ENCODE results near the gene INPP5D.

The INPP5D gene

GRCh38 chr2:233184669-233185068 is 124.5 kb downstream of the INPP5D start:
- ATAC-seq: no peak

DNA sequence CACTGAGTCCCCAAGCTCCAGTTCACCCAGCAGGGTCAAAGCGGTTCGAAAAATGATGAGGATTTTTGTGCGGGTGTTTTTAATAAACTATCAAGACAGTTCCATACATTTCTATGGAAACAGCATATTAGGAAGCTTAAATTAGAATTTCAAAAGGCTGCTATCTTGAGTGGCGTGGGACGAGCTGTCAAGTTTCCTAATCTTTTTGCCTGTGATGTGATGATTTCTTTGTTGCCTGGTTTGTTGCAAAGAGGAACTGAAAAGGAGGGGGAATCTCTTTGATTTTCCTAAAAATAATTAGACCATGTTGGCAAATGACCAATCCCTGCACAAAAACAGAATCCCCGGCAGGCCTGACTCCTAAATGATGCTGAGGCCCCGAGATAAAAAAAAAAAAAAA is 125.2 kb downstream of the INPP5D start:
- TF ChIP-seq ZNF565 (CRISPR knock-in tag; conservative IDR thresholded peaks at IDR 0.05; ENCODE audit: low read depth) (no peak), BACH2 (CRISPR knock-in tag; IDR thresholded peaks at IDR 0.05; ENCODE audit: borderline replicate concordance) (no peak), GLIS3 (CRISPR knock-in tag; IDR thresholded peaks at IDR 0.05) (no peak), TCF4 (CRISPR knock-in tag; IDR thresholded peaks at IDR 0.05; ENCODE audit: borderline replicate concordance) (no peak), OSR1 (CRISPR knock-in tag; IDR thresholded peaks at IDR 0.05) (no peak), PPARA (CRISPR knock-in tag; IDR thresholded peaks at IDR 0.05; ENCODE audit: borderline replicate concordance) (no peak), ESRRG (CRISPR knock-in tag; IDR thresholded peaks at IDR 0.05) (no peak), ZNF70 (CRISPR knock-in tag; IDR thresholded peaks at IDR 0.05) (no peak)
- TF ChIP-seq, protein P1, sequence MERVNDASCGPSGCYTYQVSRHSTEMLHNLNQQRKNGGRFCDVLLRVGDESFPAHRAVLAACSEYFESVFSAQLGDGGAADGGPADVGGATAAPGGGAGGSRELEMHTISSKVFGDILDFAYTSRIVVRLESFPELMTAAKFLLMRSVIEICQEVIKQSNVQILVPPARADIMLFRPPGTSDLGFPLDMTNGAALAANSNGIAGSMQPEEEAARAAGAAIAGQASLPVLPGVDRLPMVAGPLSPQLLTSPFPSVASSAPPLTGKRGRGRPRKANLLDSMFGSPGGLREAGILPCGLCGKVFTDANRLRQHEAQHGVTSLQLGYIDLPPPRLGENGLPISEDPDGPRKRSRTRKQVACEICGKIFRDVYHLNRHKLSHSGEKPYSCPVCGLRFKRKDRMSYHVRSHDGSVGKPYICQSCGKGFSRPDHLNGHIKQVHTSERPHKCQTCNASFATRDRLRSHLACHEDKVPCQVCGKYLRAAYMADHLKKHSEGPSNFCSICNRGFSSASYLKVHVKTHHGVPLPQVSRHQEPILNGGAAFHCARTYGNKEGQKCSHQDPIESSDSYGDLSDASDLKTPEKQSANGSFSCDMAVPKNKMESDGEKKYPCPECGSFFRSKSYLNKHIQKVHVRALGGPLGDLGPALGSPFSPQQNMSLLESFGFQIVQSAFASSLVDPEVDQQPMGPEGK (CRISPR knock-in tag; IDR thresholded peaks at IDR 0.05; ENCODE audit: borderline replicate concordance): no peak
- ATAC-seq: no peak

More at GRCh38 chr2:233184669-233185068, 124.5 kb downstream of the INPP5D start:
- TF ChIP-seq RARB (CRISPR knock-in tag; IDR thresholded peaks at IDR 0.05) (no peak), PPARA (CRISPR knock-in tag; IDR thresholded peaks at IDR 0.05; ENCODE audit: borderline replicate concordance) (no peak), CSRNP3 (CRISPR knock-in tag; IDR thresholded peaks at IDR 0.05) (no peak), ESRRG (CRISPR knock-in tag; IDR thresholded peaks at IDR 0.05) (no peak)
- TF ChIP-seq, protein P1 (CRISPR knock-in tag; IDR thresholded peaks at IDR 0.05; ENCODE audit: borderline replicate concordance): no peak

- no peak for TF ChIP-seq ZC3H10 (CRISPR knock-in tag; IDR thresholded peaks at IDR 0.05)
- TF ChIP-seq ZNF565 (CRISPR knock-in tag; conservative IDR thresholded peaks at IDR 0.05; ENCODE audit: low read depth): no peak
- no peak for TF ChIP-seq GLIS3 (CRISPR knock-in tag; IDR thresholded peaks at IDR 0.05)
- no peak for TF ChIP-seq RARB (CRISPR knock-in tag; IDR thresholded peaks at IDR 0.05)
- no peak for TF ChIP-seq ZFP30 (CRISPR knock-in tag; IDR thresholded peaks at IDR 0.05)
- TF ChIP-seq, protein P2, sequence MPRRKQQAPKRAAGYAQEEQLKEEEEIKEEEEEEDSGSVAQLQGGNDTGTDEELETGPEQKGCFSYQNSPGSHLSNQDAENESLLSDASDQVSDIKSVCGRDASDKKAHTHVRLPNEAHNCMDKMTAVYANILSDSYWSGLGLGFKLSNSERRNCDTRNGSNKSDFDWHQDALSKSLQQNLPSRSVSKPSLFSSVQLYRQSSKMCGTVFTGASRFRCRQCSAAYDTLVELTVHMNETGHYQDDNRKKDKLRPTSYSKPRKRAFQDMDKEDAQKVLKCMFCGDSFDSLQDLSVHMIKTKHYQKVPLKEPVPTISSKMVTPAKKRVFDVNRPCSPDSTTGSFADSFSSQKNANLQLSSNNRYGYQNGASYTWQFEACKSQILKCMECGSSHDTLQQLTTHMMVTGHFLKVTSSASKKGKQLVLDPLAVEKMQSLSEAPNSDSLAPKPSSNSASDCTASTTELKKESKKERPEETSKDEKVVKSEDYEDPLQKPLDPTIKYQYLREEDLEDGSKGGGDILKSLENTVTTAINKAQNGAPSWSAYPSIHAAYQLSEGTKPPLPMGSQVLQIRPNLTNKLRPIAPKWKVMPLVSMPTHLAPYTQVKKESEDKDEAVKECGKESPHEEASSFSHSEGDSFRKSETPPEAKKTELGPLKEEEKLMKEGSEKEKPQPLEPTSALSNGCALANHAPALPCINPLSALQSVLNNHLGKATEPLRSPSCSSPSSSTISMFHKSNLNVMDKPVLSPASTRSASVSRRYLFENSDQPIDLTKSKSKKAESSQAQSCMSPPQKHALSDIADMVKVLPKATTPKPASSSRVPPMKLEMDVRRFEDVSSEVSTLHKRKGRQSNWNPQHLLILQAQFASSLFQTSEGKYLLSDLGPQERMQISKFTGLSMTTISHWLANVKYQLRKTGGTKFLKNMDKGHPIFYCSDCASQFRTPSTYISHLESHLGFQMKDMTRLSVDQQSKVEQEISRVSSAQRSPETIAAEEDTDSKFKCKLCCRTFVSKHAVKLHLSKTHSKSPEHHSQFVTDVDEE (CRISPR knock-in tag; IDR thresholded peaks at IDR 0.05): no peak
- no peak for TF ChIP-seq ARNTL (CRISPR knock-in tag; IDR thresholded peaks at IDR 0.05; ENCODE audit: borderline replicate concordance, low read depth)
- no peak for TF ChIP-seq ESRRG (CRISPR knock-in tag; IDR thresholded peaks at IDR 0.05)
- TF ChIP-seq TCF4 (CRISPR knock-in tag; IDR thresholded peaks at IDR 0.05; ENCODE audit: borderline replicate concordance): no peak
- TF ChIP-seq, protein P3, sequence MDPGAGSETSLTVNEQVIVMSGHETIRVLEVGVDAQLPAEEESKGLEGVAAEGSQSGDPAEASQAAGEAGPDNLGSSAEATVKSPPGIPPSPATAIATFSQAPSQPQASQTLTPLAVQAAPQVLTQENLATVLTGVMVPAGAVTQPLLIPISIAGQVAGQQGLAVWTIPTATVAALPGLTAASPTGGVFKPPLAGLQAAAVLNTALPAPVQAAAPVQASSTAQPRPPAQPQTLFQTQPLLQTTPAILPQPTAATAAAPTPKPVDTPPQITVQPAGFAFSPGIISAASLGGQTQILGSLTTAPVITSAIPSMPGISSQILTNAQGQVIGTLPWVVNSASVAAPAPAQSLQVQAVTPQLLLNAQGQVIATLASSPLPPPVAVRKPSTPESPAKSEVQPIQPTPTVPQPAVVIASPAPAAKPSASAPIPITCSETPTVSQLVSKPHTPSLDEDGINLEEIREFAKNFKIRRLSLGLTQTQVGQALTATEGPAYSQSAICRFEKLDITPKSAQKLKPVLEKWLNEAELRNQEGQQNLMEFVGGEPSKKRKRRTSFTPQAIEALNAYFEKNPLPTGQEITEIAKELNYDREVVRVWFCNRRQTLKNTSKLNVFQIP (CRISPR knock-in tag; IDR thresholded peaks at IDR 0.05; ENCODE audit: borderline replicate concordance, low read depth): no peak
- TF ChIP-seq ZNF70 (CRISPR knock-in tag; IDR thresholded peaks at IDR 0.05): no peak
- no peak for TF ChIP-seq OSR1 (CRISPR knock-in tag; IDR thresholded peaks at IDR 0.05)
- TF ChIP-seq SNAI2 (CRISPR knock-in tag; IDR thresholded peaks at IDR 0.05): no peak
- no peak for TF ChIP-seq ZFP3 (CRISPR knock-in tag; IDR thresholded peaks at IDR 0.05)
- TF ChIP-seq CREB5 (CRISPR knock-in tag; IDR thresholded peaks at IDR 0.05; ENCODE audit: low read depth): no peak
- TF ChIP-seq CSDC2 (CRISPR knock-in tag; IDR thresholded peaks at IDR 0.05): no peak
- TF ChIP-seq ZNF8 (CRISPR knock-in tag; IDR thresholded peaks at IDR 0.05): no peak
- TF ChIP-seq CSRNP3 (CRISPR knock-in tag; IDR thresholded peaks at IDR 0.05): no peak
- no peak for TF ChIP-seq PPARA (CRISPR knock-in tag; IDR thresholded peaks at IDR 0.05; ENCODE audit: borderline replicate concordance)
- ATAC-seq: no peak
Observed at GRCh38 chr2:233185963-233186362, 125.8 kb downstream of the INPP5D start.

Measured in SK-N-SH treated with all-trans-retinoic acid at 6 μM for 48 hours (cell line).